H1 (cell line): Measurements from ENCODE around the gene CKAP2L. TPM values are rescaled to one million over a fixed set of nuclear protein-coding genes. Genes with fewer than 3 reads are reported as not detected.
"Not testable (repeated sequence)": the region's sequence is repeated elsewhere in the genome, so short reads cannot be mapped to it uniquely, and the experiment has no call there.

Source experiments
- CTCF ChIA-PET: fragments of 300-600 bp; sonication (Branson Sonifier 250); formaldehyde crosslinking; loops from one replicate; lab custom pipeline; 2021; ENCODE audit not compliant: partially characterized antibody; lab: Charles Lee
- POLR2A ChIA-PET: fragments of 300-600 bp; sonication (Branson Sonifier 250); formaldehyde crosslinking; loops from one replicate; lab custom pipeline; 2021; ENCODE audit warnings: inconsistent platforms; ENCODE audit not compliant: partially characterized antibody; lab: Charles Lee
- DNase-seq, 2 experiments: peaks; one replicate each; pipeline versions ENCODE4 v3.0.0 to v3.0.0-alpha.2; 2010 to 2022; ENCODE audit warnings: low spot score in 2 of 2, low read depth in 1 of 2, mixed read lengths in 1 of 2
- FAIRE-seq: peaks from 2 replicates; lab custom pipeline; 2011; peaks lifted over from hg19 to GRCh38; lab: Jason Lieb, UNC
- H2AFZ ChIP-seq: 2 replicates; pipeline ENCODE4 v1.8.1; 2012; ENCODE audit warnings: low read length, inconsistent platforms
- H2AK5ac ChIP-seq: 2 replicates; pipeline ENCODE4 v1.6.1; 2013; ENCODE audit warnings: low read depth, low read length
- H2BK120ac ChIP-seq: replicated peaks from 2 replicates; pipeline ENCODE3; 2013; ENCODE audit warnings: low read depth, low read length, inconsistent platforms
- H2BK12ac ChIP-seq: 2 replicates; pipeline ENCODE4 v1.6.1; 2013; ENCODE audit warnings: low read depth, low read length
- H2BK15ac ChIP-seq: 2 replicates; pipeline ENCODE4 v1.6.1; 2013; ENCODE audit warnings: low read length
- H2BK20ac ChIP-seq: 2 replicates; pipeline ENCODE4 v1.6.1; 2013; ENCODE audit warnings: low read length
- H2BK5ac ChIP-seq: 2 replicates; pipeline ENCODE4 v1.6.1; 2013; ENCODE audit warnings: low read depth, low read length
- H3K14ac ChIP-seq: 2 replicates; pipeline ENCODE4 v1.6.1; 2013; ENCODE audit warnings: inconsistent platforms; ENCODE audit not compliant: insufficient read length
- H3K18ac ChIP-seq: 2 replicates; pipeline ENCODE4 v1.6.1; 2013; ENCODE audit warnings: low read length; ENCODE audit errors: extremely low read depth
- H3K23ac ChIP-seq: 2 replicates; pipeline ENCODE4 v1.6.1; 2013; ENCODE audit warnings: inconsistent platforms; ENCODE audit not compliant: insufficient read length
- H3K23me2 ChIP-seq: 2 replicates; pipeline ENCODE4 v1.6.1; 2013; ENCODE audit warnings: low read depth, low read length
- H3K27ac ChIP-seq: 2 replicates; pipeline ENCODE4 v1.6.1; 2011; ENCODE audit warnings: low read depth, low read length, inconsistent platforms
- H3K27me3 ChIP-seq, 4 experiments: replicated peaks in 1 of 4; 1 replicate in 1 of 4; 2 replicates in 3 of 4; pipeline versions ENCODE4 v1.6.1 to v1.8.1; 2011 to 2013; ENCODE audit warnings: low read length in 3 of 4, mild to moderate bottlenecking in 3 of 4, inconsistent platforms in 2 of 4, mixed read lengths in 2 of 4, moderate library complexity in 1 of 4; ENCODE audit not compliant: control insufficient read depth in 3 of 4, insufficient read depth in 3 of 4; ENCODE audit errors: extremely low read depth in 1 of 4
- H3K36me3 ChIP-seq, 4 experiments: 2 replicates each; pipeline versions ENCODE4 v1.6.1 to v1.8.1; 2011 to 2013; ENCODE audit warnings: mild to moderate bottlenecking in 4 of 4, low read length in 3 of 4, moderate library complexity in 2 of 4, control low read depth in 1 of 4, inconsistent platforms in 1 of 4; ENCODE audit not compliant: insufficient read depth in 4 of 4, control insufficient read depth in 2 of 4
- H3K4ac ChIP-seq: replicated peaks from 2 replicates; pipeline ENCODE3; 2013; ENCODE audit warnings: low read length, low read depth, mixed read lengths, inconsistent platforms; ENCODE audit not compliant: insufficient read length
- H3K4me1 ChIP-seq, 4 experiments: replicated peaks in 1 of 4; 1 replicate in 1 of 4; 2 replicates in 3 of 4; pipeline versions ENCODE4 v1.6.1 to v1.8.1; 2011 to 2013; ENCODE audit warnings: low read length in 3 of 4, inconsistent platforms in 2 of 4, mixed read lengths in 1 of 4; ENCODE audit not compliant: insufficient read depth in 4 of 4, control insufficient read depth in 3 of 4
- H3K4me2 ChIP-seq, 2 experiments: 2 replicates each; pipeline versions ENCODE4 v1.6.1 to v1.8.1; 2011 to 2013; ENCODE audit warnings: low read depth in 2 of 2, low read length in 2 of 2, control low read depth in 1 of 2, inconsistent platforms in 1 of 2, mild to moderate bottlenecking in 1 of 2; ENCODE audit not compliant: insufficient read depth in 1 of 2
- H3K4me3 ChIP-seq, 4 experiments: fragments of 200-600, 300-600 bp in 1 of 4; sonication (generic), shearing (Covaris generic), sonication (Bioruptor Twin) in 1 of 4; 2 replicates each; pipeline versions ENCODE4 v1.5.1 to v1.8.1; 2011 to 2016; ENCODE audit warnings: low read length in 4 of 4, low read depth in 3 of 4, control low read depth in 2 of 4, inconsistent platforms in 2 of 4, mild to moderate bottlenecking in 2 of 4, mixed read lengths in 1 of 4, moderate library complexity in 1 of 4; ENCODE audit not compliant: insufficient read depth in 2 of 4; ENCODE audit errors: extremely low read depth in 1 of 4
- H3K56ac ChIP-seq: replicated peaks from 2 replicates; pipeline ENCODE3; 2013; ENCODE audit warnings: low read depth, mild to moderate bottlenecking, mixed read lengths, low read length, inconsistent platforms; ENCODE audit not compliant: insufficient read length
- H3K79me1 ChIP-seq: 2 replicates; pipeline ENCODE4 v1.6.1; 2013; ENCODE audit warnings: low read depth, low read length, control low read depth
- H3K79me2 ChIP-seq, 2 experiments: 2 replicates each; pipeline versions ENCODE4 v1.6.1 to v1.8.1; 2012 to 2013; ENCODE audit warnings: low read length in 2 of 2, mild to moderate bottlenecking in 2 of 2, inconsistent platforms in 1 of 2; ENCODE audit not compliant: insufficient read depth in 2 of 2, control insufficient read depth in 1 of 2
- H3K9ac ChIP-seq, 4 experiments: replicated peaks in 1 of 4; 1 replicate in 1 of 4; 2 replicates in 3 of 4; pipeline versions ENCODE4 v1.6.1 to v1.8.1; 2011 to 2013; ENCODE audit warnings: low read depth in 3 of 4, low read length in 3 of 4, control low read depth in 2 of 4, mild to moderate bottlenecking in 2 of 4, moderate library complexity in 2 of 4, inconsistent platforms in 1 of 4; ENCODE audit errors: extremely low read depth in 1 of 4
- H3K9me3 ChIP-seq, 2 experiments: 2 replicates each; pipeline versions ENCODE4 v1.6.1 to v1.8.1; 2012 to 2013; ENCODE audit warnings: mild to moderate bottlenecking in 2 of 2, moderate library complexity in 2 of 2, control low read depth in 1 of 2, inconsistent platforms in 1 of 2, low read depth in 1 of 2, low read length in 1 of 2, mixed read lengths in 1 of 2; ENCODE audit not compliant: insufficient read depth in 2 of 2
- H4K20me1 ChIP-seq, 2 experiments: replicated peaks in 1 of 2; 2 replicates each; pipeline versions ENCODE3 to v1.8.1; 2011 to 2013; ENCODE audit warnings: inconsistent platforms in 2 of 2, low read length in 2 of 2, mild to moderate bottlenecking in 1 of 2; ENCODE audit not compliant: insufficient read depth in 2 of 2, control insufficient read depth in 1 of 2
- H4K5ac ChIP-seq: 2 replicates; pipeline ENCODE4 v1.6.1; 2013; ENCODE audit warnings: low read length, low read depth, mixed read lengths, inconsistent platforms; ENCODE audit not compliant: insufficient read length
- H4K8ac ChIP-seq: 2 replicates; pipeline ENCODE4 v1.8.0; 2013; ENCODE audit warnings: mild to moderate bottlenecking, moderate library complexity, low read length, inconsistent platforms; ENCODE audit not compliant: insufficient read depth; ENCODE audit errors: extremely low read depth
- H4K91ac ChIP-seq: replicated peaks from 2 replicates; pipeline ENCODE3; 2013; ENCODE audit warnings: low read length, mixed read lengths, inconsistent platforms; ENCODE audit not compliant: insufficient read length
- PHF8 ChIP-seq: fragments of 200-600 bp; sonication (generic); conservative IDR thresholded peaks from 2 replicates; pipeline ENCODE4 v1.7.1; 2012; ENCODE audit warnings: low read depth, mild to moderate bottlenecking, inconsistent platforms, low read length, moderate library complexity
- RFX5 ChIP-seq: IDR thresholded peaks from 2 replicates; pipeline ENCODE4 v1.6.1; 2011; ENCODE audit warnings: low read depth, low read length, improper control_type of control experiment, borderline replicate concordance
- WGBS, 2 experiments: shearing (Covaris generic) in 1 of 2; methylation state at CpG; one replicate each; pipeline versions ENCODE4 v1.1.6 to v1.1.7; 2013 to 2015; ENCODE audit warnings: low lambda C conversion rate in 2 of 2, mixed read lengths in 2 of 2, inconsistent platforms in 1 of 2, low coverage in 1 of 2, missing lambda C conversion rate in 1 of 2; ENCODE audit not compliant: insufficient replicate concordance in 2 of 2, insufficient coverage in 1 of 2, insufficient read length in 1 of 2; ENCODE audit errors: extremely low coverage in 1 of 2, missing lambda C conversion rate in 1 of 2; 5-methylcytosine and 5-hydroxymethylcytosine counted together
- polyA plus RNA-seq, 7 experiments: library from polyadenylated mRNA; depleted of rRNA in 3 of 7; stranded (reverse) in 5 of 7; unstranded in 2 of 7; fragments of >200 nt in 5 of 7; fragments of 200-250 nt in 2 of 7; gene quantifications; 1 replicate in 5 of 7; 2 replicates in 1 of 7; 4 replicates in 1 of 7; pipeline versions ENCODE4 v1.2.1 to v1.2.3, GENCODE V29; 2011 to 2013; ENCODE audit warnings: missing spikeins in 2 of 7, mixed read lengths in 2 of 7
- total RNA-seq: library from RNA; stranded (reverse); fragmentation: NEBNext Ultra II Directional; extraction: Animal tissue kit (Norgen Biotek cat#: 25700); gene quantifications from 2 replicates; pipeline ENCODE4 v1.2.1, GENCODE V29; 2021
- TF ChIP-seq, protein P1 (sequence below): IDR thresholded peaks from 2 replicates; pipeline ENCODE4 v1.6.1; 2012; ENCODE audit warnings: inconsistent platforms

CKAP2L gene
- total and polyA plus RNA-seq, 2 of the 8 experiments (the other 6 are each of a cell fraction or from before 2014, with no cell fraction given) = 2.5 to 20.7 TPM

DNA sequence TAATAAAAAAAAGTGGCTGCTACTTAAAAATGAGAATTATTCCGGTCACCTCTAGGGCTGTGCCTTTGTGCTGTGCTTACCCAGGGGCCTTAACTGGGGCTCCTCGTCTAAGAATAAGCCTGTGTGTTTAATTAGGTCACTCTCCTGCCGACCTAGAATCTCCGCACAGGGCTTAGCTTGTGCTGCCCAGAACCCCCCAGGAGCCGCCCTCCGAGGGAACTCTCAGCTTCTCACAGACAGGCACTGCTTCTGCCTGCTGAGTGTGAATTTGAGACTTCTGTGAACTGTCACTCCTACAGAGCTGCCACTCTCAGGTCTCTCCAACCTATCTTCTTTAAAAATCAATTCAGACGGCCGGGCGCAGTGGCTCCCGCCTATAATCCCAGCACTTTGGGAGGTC is 55.4 kb downstream of the CKAP2L start (continued):
- TF ChIP-seq PHF8 = no peak
- TF ChIP-seq RFX5 = no peak
- TF ChIP-seq, protein P1, sequence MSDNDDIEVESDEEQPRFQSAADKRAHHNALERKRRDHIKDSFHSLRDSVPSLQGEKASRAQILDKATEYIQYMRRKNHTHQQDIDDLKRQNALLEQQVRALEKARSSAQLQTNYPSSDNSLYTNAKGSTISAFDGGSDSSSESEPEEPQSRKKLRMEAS = no peak

GRCh38 chr2:112706947-112707346 is 57.5 kb downstream of the CKAP2L start:
- H3K36me3 ChIP-seq, H3K4me2 ChIP-seq, H3K27me3 ChIP-seq, H2AFZ ChIP-seq, H2AK5ac ChIP-seq, H3K23me2 ChIP-seq, FAIRE-seq, H4K5ac ChIP-seq, H3K27ac ChIP-seq, DNase-seq, H3K4ac ChIP-seq, H2BK20ac ChIP-seq, H3K4me1 ChIP-seq, H2BK5ac ChIP-seq, H3K14ac ChIP-seq, H4K8ac ChIP-seq, H3K9ac ChIP-seq, H3K23ac ChIP-seq, H2BK12ac ChIP-seq, H3K9me3 ChIP-seq, H4K20me1 ChIP-seq, H2BK15ac ChIP-seq, POLR2A ChIA-PET, H3K18ac ChIP-seq, H3K4me3 ChIP-seq, H3K79me1 ChIP-seq, H3K79me2 ChIP-seq, H4K91ac ChIP-seq, H3K56ac ChIP-seq, H2BK120ac ChIP-seq: not testable (repeated sequence)
- CTCF ChIA-PET = interaction anchor here (0.6 to 3.8 kb wide), 7 partner anchors 15 to 361 kb away, joined by 3 to 17 read pairs (median 3); no protein-coding TSS in a partner anchor
- WGBS, 2 experiments = 88% methylated on average over 9 of the region's 9 CpGs; no CpG with 5 or more reads in 1 of the 2 experiments
